Stimulated activated CD8-positive, alpha-beta memory T cell treated with anti-CD3 and anti-CD28 coated beads, Interleukin-12 subunit alpha, Interleukin-12 subunit beta, amount 100 ng/mL, for 24 hours (primary cell): ENCODE results near the gene TRPC4AP.
"Not testable (repeated sequence)": the region's sequence is repeated elsewhere in the genome, so short reads cannot be mapped to it uniquely, and the experiment has no call there.

Experiments used
- DNase-seq: peaks from one replicate; pipeline ENCODE4 v3.0.0-alpha.2; 2020; ENCODE audit errors: extremely low read depth

The TRPC4AP gene

GRCh38 chr20:35092524-35093266, at the start of gene TRPC4AP:
TRPC4AP (minus strand) TSS chr20:35092807; CDS start chr20:35092781, 26 bp downstream.
- DNase-seq: peak; percentile 69

DNA sequence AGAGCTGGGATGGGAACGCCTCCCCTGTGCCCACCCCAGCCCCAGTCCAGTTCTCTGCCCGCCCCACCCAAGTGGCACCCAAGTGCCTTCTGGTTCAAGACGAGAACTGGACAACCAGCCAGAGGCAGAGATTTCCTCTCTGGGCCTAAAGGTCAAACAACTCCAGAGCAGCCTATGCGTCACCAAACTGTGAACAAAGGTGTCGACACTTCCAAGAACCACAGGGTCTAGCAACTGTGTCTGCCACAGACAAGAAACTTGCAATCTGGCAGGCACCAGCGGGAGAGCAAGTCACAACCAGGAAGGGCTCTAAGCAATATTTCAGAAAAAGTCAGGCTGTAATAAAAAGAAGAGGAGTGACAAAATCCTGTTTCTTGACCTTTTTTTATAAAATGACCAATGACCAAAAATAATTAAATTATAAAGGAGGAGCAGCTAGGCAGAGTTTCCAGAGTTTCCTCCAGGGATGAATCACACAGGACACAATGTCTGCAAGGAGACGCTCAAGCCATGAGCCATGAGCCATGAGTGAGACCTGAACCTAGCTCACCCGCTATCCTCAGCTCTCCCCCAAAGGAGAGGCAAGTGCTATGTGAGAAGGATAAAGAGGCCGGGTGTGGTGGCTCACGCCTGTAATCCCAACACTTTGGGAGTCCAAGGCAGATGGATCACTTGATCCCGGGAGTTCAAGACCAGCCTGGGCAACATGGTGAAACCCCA, 43.4 kb upstream of the TRPC4AP start:
- DNase-seq: no peak

DNA sequence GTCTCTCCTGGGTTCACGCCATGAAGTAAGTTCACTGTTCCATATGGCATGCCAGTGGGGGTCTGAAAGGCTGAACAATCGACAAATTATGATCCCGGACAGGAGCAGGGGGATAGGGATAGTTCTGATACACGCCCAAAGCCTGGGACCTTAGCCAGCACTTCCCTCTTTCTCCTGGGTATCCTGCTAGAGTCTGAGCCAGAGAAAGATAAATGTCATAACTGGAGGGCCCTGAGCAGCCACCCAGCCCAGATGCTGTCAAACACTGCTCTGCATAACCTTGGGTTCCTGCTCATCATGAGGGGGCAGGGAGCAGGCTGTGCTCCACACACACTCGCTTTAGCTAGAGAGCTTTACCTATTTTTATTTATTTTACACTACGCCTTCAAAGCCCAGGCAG, 42.3 kb upstream of the TRPC4AP start:
- DNase-seq: no peak

DNA sequence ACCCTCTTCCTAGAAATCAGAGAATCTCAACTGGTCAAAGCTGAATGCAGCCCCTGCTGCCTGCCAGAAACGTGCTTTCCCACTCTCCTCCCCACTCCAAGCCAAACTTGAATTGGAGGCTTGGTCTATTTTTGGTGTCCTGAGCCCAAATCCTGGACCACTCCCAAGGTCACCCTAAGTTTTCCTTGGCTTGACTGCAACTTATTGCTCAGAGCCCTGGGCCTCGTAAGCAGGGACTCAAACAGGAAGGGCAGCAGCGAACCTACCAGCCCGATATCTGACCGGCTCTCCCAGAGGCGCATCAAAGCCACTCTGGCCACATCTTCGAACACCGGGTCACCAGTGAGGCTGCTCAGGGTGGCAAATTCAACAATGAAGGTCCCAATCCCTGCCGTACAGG, 41.9 kb upstream of the TRPC4AP start:
- no peak for DNase-seq

- DNase-seq: no peak
These were observed 41.1 kb upstream of the TRPC4AP start for GRCh38 chr20:35133735-35134134.

DNA sequence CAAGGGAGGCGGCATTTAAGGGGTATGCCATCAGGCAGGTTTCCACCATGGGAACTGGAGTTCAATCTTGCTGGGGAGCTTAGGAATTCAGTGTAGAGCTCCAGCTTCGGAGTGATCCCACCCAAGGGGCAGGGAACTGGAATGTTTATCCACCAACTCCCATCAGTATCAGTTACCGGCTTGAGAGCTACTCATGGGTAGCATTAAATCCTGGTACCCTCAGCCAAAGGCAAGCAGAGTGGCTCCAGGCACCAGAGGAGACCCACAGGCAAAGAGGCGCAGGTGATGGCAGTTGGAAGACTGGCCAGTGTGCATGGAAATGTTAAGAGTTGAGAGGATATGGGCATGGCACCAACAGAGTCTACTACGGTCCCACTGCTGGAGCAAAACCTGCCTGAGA, 40.4 kb upstream of the TRPC4AP start:
- no peak for DNase-seq

DNA sequence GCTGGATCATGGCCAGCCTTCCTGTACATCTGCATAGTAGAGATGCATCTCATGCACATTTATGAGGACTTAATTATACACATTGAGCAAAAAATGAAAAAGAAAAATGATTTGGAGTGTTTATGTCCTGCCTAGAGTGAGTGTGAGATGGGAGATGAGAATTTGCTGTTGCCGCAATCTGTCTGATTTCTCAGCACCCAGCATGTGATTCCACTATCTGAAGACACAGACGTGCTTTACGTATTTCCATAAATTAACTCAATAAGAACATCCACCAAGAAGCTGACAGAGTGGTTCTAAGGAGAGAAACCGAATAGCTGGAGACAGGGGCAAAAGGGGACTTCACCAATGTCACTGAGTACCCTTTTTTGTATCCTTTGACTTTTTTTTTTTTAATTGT, 39.3 kb upstream of the TRPC4AP start:
- no peak for DNase-seq

DNA sequence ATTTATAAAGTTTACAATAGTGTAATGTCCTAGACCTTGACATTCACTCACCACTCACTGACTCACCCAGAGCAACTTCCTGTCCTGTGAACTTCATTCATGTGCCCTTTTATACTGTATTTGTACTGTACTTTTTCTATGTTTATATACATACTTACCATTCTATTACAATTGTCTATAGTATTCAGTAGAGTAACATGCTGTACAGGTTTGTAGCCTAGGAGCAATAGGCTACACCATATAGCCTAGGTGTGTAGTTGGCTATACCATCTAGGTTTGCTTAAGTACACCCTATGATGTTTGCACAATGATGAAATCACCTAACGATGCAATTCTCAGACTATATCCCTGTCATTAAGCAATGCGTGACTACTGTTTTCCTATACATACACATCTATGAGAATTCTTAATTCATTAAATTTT, 37.1 kb upstream of the TRPC4AP start:
- DNase-seq: no peak

DNA sequence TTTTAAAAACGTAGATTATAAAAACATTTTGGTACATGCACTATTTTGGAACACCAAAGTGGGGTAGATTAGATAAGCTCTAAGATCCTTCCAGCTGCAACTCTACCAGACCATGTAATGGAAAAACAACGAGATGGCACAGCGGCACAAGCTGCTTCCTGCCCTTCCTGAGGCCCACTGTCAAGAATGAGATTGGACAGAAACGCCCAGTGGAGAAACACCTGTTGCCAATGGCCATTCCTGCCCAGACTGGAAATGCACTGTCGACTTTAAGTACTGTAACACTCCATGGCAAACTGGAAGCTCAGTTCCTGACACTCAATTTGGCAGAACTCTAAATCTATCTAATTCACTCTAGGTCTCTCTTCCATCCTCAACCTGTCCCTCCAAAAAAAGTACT, 33.1 kb upstream of the TRPC4AP start:
- DNase-seq: no peak

DNA sequence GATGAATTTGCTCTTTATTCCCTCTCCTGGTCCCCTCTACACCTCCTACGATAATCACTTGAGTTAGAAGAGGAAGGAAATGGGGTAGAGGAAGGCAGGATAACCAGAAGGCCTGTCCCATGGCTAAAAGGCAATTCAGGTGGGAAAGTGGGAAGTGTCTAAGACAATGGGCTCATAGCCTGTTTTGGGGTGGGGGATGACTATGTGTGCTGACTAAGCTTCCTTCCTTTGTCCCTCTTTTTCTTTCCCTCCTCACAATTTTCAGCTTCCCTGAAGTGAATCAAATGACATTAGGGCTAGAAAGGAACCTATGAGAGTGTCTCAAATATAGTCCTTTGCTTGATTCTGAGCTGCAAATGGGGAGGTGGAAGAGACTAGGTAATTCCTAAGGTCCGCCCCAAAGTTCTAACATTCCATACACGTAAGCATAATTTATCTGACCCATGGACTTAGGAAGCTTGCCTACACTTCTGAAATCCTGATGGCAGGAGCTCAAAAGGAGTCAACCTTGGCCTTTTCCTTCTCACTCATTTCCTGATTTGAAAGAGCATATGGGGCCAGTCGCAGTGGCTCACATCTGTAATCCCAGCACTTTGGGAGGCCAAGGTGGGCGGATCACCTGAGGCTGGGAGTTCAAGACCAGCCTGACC, 30.3 kb upstream of the TRPC4AP start:
- DNase-seq: no peak

DNA sequence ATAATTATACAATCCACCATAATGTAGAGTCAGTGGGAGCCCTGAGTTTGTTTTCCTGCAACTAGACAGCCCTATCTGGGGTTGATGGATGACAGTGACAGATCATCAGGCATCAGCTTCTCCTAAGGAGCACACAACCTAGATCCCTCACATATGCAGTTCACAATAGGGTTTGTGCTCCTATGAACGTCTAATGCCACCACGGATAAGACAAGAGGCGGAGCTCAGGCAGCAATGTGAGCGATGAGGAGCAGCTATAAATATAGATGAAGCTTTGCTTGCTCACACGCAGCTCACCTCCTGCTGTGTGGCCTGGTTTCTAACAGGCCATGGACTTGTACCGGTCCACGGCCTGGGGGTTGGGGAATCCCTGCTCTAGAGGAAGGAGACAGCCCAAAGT, 28.6 kb upstream of the TRPC4AP start:
- no peak for DNase-seq

- DNase-seq: no peak
These were observed 27.6 kb upstream of the TRPC4AP start for GRCh38 chr20:35120012-35120701.

GRCh38 chr20:35117629-35118028, 25.0 kb upstream of the TRPC4AP start:
- no peak for DNase-seq

- no peak for DNase-seq
These were observed 24.6 kb upstream of the TRPC4AP start for GRCh38 chr20:35117196-35117595.

DNA sequence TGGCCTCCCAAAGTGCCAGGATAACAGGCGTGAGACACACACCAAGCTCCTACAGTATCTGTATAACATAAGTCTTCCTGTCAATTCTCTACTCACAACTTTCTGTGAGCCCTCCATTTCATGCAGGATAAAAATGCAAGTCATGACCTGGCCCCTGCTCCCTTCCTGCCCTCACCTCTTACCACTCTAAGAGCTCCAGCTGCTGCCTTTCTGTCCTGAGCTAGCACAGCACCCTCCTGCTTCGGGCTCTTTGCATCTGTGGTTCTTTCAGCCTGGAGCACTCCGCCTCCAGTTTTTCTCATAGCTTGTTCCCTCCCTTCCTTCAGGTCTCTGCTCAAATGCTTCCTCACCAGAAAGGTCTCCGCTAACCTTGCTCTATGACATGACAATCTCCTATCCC, 23.7 kb upstream of the TRPC4AP start:
- DNase-seq: no peak

- DNase-seq: no peak
These were observed 23.0 kb upstream of the TRPC4AP start for GRCh38 chr20:35115606-35116005.

DNA sequence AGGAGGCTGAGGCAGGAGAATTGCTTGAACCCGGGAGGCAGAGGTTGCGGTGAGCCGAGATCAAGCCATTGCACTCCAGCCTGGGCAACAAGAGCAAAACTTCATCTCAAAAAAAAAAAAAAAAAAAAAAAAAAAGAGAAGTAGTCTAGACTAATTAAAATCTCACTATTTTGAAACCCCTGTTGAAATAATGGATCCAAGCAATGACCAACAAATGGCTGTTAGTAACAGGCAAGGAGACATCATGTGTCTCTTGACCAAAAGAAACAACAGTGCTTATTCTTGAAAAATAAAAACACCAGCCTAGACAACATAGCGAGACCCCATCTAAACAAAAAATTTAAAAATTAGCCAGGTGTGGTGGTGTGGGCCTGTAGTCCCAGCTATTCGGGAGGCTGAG, 19.7 kb upstream of the TRPC4AP start:
- DNase-seq: not testable (repeated sequence)

DNA sequence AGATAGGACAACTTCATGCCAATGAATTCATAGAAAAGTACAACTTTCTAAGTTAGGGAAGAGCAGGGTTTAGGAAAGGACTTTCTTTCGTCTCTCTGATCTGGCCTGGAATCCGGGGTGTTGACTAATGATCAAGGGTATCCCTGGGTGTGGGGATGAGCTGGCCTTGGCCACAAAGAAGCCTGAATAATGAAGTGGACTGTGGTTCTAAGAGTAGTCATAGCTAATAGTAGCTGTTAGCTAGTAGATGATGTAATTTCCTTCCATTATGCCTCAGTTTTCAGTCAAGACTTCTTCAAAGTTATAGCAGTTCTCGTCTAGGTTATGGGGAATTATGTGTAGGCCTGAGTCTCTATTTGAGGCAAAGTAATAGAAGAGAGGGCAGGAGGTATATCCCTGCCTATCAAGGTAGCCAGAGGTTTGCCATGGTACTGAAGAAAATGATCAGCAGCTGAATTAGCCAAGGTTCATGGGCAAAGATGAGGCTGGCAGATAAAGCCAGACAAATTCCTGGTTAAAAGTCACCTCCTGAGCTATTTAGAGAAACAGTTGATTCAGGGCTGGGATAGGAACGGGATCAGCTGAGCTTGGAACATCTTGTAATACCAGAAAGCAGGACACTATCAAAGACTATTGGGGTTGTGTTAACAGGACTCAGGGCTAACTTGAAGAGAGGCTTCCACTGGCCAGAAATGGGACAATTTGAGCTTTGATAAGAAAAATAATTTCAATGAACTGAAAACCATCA, 18.7 kb upstream of the TRPC4AP start:
- no peak for DNase-seq

DNA sequence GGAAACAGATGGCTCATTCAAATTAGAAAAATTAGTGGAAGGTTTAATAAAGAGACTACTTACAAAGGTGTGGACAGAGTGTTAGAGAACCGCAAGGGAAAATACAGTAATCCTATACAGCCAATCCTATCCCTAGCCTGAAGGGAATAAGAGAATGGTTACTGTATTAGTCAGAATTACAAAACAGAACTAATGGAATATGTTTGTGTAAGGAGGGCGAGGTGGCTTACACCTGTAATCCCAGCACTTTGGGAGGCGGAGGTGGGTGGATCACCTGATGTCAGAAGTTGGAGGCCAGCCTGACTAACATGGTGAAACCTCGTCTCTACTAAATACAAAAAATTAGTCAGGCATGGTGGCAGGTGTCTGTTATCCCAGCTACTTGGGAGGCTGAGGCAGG, 16.3 kb upstream of the TRPC4AP start:
- no peak for DNase-seq

DNA sequence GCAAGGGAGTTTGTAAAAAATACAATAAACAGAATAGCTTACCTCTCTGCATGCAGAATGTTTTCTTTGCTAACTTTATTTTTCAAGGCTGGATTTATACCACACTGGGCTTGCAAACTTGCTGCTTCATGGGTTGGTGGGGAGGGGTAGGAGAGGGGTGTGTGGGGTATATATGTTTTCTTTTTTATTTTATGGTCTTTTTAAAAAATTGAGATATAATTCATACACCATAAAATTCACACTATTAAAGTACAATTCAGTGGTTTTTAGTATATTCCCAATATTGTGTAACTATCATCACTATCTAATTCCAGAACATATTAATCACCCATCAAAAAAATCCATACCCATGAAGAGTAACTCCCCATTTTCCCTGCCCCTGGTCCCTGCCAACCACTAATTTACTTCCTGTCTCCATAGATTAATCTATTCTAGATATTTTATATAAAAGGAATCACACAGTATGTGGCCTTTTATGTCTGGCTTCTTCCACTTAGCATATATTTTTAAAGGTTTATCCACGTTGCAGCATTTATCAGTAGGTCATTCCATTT, 14.3 kb upstream of the TRPC4AP start:
- DNase-seq: no peak

DNA sequence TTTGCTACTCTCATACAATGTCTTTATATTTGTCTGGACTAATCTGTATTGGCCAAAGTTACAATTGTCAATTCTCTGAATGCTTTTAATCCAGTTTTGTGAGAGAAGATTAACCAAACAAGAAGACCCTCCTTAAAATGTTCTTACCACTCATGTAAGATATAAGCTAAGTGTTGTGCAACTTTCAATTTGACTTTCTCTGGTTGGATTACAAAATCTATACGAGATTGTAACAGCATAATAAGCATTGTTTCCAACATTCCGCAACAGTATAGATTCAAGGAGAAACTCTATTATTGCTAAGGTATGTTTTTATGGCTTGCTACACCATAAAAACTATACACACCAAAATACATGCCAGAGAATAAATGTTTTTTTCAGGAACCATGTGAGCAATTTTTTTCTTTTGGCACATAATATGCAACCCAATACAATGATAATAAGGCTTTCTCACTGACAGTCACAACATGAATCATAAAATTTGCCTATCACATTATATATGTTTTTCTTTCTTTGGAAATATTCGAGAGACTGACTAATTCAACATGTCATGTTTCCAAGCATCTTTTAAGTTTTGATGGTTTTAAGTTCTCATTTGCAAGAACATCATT, 12.2 kb upstream of the TRPC4AP start:
- no peak for DNase-seq
